ENCODE measurements around the gene LRATD1.

Gene LRATD1

DNA sequence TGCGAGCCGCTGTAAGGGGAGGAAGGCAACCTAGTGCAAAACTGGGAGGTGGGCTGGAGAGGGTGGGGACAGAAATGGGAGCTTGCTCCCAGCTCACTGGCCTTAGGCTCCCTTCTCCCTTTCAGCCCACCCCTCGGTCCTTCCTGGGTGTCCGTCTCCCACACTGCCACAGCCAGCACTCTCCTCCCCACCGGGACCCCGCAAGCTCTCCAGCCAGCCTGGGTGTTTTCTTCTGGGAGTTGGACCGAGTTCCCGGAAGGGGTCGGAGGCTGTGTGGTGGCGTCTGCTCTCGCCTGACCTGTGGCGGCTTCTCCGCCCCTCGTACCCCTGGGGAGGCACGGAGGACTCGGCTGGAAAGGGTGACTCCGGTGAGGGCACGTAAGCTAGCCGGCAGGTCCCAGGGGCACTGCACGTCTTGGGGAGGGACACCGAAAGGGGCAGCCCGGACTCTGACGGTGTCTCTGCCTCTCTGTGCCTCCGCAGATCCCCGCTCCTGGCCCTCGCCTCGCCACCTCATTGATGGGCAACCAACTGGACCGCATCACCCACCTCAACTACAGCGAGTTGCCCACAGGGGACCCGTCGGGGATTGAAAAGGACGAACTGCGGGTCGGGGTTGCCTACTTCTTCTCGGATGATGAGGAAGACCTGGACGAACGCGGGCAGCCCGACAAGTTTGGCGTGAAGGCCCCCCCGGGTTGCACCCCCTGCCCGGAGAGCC is 1.1 kb downstream of the LRATD1 start:
- DNase-seq = no peak

- DNase-seq = no peak
Observed at GRCh38 chr2:14634182-14634488, 1.6 kb downstream of the LRATD1 start.

- peak; percentile 50 for DNase-seq
Observed at GRCh38 chr2:14634489-14635390, 2.2 kb downstream of the LRATD1 start.

DNA sequence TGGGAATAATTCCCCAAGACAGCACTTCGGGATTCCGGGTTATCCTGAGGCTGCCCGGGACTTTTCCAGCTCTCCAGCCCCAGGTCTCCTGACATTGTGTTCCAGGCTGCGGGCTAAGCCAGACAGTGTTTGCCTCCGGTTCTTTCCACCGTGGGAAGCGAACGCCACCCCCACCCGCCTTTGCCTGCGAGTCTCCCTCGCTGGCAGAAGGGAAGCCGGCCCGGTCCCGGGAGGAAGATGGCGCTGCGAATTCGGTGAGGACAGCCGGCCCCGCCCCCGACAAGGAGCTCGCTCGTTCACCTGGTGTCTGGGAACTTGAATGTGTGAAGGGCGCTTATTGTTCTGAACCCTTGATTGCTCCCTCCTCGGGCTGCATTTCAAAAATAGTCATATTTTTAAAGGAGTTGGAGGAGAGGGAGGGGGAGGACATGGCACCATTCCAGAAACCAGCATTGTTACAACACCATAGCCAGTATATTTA is 2.9 kb downstream of the LRATD1 start:
- DNase-seq = no peak

- DNase-seq = no peak
Observed at GRCh38 chr2:14638488-14638887, 6.0 kb downstream of the LRATD1 start.

DNA sequence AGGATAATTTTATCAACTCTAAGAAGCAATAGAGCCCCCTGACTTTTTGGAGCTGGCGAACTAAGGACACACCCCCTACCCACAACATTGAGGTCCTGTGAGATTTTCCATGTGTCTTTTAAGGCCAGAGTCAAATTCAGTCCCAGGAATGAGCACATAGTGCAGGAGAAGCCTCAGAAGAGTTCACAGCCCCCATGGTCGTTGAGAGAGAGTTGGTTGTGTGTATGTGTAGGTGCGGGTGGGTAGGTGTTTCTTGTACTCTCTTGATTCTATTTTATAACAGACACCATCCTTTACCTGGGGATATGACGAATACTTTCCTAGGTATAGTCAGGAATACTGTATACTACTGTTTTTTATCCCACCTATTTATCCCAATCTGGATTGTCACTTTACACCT is 8.6 kb downstream of the LRATD1 start:
- DNase-seq = no peak

- DNase-seq = no peak
Observed at GRCh38 chr2:14642499-14642898, 10.0 kb downstream of the LRATD1 start.

DNA sequence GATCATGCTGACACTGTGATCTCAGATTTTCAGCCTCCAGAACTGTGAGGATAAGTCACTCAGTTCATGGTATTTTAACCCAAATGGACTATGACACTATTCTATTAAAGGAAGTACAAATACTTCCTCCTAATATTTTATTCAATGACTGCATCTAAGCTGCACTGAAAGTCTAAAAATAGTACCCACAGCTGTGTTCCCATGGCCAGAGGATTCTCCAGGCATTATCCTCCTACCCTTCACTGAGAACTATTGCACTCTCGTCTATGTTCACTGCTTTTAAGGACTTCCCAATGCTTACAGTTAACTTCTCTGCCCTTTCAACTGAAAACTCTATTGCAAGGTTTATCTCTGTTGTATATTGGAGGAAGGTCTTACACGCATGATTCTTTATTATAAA is 15.2 kb downstream of the LRATD1 start:
- no peak for DNase-seq

GRCh38 chr2:14650066-14650465 is 17.5 kb downstream of the LRATD1 start:
- DNase-seq = no peak

DNA sequence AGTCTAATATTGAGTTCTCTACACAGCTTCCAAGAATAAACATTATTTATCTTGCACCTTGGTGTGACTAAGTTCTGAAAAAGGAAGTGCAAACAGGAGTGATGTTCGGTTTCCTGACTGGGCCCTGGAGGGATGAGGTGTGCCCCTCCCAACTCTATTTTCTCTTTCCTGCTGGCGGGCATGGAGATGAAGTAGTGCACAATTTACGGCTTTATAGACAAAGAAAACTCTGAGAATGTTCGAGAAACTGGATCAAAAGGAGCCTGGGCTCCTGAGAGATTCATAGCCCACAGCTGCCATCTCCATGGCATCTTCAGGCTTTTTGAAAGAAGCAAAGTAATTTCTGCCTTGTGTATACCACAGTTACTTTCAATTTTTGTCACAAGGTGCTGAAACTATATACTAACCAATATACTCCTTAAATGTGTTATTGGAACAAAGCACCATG is 22.3 kb downstream of the LRATD1 start:
- no peak for DNase-seq

DNA sequence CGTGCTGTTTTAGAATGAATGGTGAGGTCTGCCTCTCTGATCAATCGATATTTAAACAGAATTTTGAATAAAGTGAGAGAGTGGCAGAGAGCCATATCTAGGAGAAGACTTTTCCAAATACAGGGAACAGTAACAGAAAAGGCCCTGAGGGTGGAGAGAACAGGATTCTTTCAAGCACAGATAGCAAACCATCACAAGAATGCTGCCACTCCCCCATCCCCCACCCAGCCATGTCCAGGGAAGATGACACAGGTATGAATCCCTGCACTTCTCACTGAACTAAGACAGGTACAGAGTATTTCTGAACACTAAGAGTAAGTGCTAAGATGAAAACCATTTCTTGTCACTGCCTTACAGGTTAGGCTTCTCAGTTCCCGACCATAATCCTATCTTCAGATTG is 23.6 kb downstream of the LRATD1 start:
- no peak for DNase-seq

DNA sequence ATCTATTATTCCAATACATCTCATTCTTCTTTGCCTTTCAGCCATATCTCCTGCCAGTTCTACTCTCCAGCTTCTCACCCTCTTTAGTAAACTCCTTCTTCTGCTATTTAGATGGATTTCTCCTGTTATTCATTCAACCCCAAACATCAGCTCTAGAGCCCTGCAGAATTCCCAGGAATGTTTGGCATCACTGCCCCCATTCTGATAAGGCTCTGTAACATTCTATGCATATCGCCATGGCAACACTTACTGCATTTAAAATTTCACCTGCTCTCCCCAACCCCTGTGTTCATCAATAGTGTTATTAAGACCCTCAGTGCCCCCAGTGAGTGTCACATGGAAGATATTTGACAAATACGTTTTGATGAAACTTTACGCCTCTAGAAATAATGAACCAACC is 28.6 kb downstream of the LRATD1 start:
- DNase-seq = no peak

- DNase-seq = no peak
Observed at GRCh38 chr2:14673351-14673875, 40.9 kb downstream of the LRATD1 start.

DNA sequence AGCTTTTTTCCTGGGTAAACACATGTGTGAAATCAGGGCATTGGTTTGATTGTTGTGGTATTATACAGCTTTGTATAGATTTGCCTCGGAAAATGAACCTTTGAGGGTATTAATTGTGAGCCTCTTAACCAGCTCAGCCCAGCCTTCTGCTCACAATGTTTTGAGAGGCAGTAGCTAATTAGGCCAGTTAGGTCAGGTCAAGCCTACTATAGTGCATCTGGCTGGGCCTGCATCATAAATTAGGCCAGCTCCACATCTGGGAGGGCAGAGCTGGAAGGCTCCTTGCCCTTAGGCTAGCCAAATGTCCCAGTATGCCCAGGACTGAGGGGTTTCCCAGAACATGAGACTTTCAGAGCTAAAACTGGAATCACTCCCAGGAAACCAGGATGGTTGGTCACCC is 43.0 kb downstream of the LRATD1 start:
- no peak for DNase-seq

DNA sequence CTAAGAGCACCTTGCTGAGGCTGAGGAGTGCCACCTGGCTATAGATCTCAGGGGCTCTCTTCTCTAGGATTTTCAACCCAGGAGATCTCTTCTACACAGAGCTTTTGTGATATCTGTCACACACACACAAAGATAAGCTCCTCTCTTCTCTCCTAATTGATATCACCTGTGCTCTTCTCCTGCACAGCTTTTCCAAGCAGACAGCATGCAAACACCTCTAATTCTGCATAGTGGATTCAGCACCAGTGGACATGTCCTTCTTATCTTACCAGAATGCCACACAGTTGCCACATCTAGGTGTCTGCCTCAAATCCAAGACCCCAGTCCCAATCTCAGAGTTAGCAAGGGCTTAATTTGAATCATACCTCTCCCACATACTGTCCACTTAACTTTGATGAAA is 43.9 kb downstream of the LRATD1 start:
- no peak for DNase-seq

DNA sequence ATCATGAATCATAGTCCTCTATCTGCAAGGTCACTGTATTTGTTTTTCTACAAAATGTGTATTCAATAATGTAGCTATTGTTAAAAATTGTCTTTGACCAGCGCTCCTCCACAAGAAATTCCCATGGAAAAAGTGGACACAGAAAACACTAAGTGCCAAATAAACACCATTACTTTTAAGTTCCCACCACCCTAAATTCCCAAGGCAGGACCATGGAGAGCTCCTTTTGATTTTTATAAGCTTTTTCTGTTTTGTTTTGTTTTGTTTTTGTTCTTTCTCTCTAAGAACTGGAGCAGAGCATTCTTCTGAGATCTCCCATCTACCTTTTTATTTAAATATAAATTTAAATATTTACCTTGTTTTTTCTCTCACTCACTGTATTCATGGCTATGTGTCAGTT is 44.5 kb downstream of the LRATD1 start:
- no peak for DNase-seq

DNA sequence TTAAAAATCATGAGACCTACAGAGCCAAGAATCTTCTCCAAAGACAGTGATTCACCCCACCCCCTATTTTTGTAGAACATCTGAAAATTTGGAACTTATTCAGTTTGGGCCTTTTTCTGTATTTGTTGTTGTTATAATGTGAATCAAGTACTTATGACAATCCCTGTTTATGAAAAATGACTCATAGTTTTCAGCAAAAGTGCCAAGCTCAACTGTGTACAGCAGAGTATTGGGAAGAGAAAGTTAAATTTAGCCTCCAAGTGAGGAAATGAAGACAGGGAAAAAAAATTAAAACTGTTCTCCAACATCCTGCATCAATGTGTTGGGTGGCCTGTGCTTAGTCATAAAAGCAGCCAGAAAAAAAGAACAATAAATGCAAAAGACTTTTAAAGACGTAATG is 46.2 kb downstream of the LRATD1 start:
- DNase-seq = no peak

GRCh38 chr2:14681608-14682007 is 49.1 kb downstream of the LRATD1 start:
- DNase-seq = no peak
